ENCODE results near the gene RTP3.

Gene RTP3

GRCh38 chr3:46468753-46469600 lies 28.8 kb upstream of the RTP3 start:
- no peak overlapping the region for H3K9ac ChIP-seq (ENCODE audit: low read depth in 1 of 2, low read length in 2 of 2)
- no peaks in the 10 kb centered on the region for H3K36me3 ChIP-seq (ENCODE audit: control insufficient read depth in 1 of 2, insufficient read depth in 2 of 2, low read length in 2 of 2)
- H3K4me1 ChIP-seq (ENCODE audit: control insufficient read depth in 1 of 2, insufficient read depth in 2 of 2, low read length in 2 of 2): no peaks in the 10 kb centered on the region

GRCh38 chr3:46469680-46470357 lies 28.0 kb upstream of the RTP3 start:
- no peaks in the 10 kb centered on the region for H3K4me1 ChIP-seq (ENCODE audit: control insufficient read depth in 1 of 2, insufficient read depth in 2 of 2, low read length in 2 of 2)
- no peak overlapping the region for H3K9ac ChIP-seq (ENCODE audit: low read depth in 1 of 2, low read length in 2 of 2)
- peaks cover 0 to 2% of the 10 kb centered on the region in 2 donors for H3K9me3 ChIP-seq (ENCODE audit: control insufficient read depth in 1 of 2, low read length in 2 of 2)
- no peak overlapping the region for H3K4me3 ChIP-seq (ENCODE audit: low read depth in 1 of 2, low read length in 2 of 2)
- peaks cover 6 to 8% of the 10 kb centered on the region in 2 donors for H3K27me3 ChIP-seq (ENCODE audit: control insufficient read depth in 1 of 2, insufficient read depth in 2 of 2, low read length in 2 of 2)
- no peaks in the 10 kb centered on the region for H3K36me3 ChIP-seq (ENCODE audit: control insufficient read depth in 1 of 2, insufficient read depth in 2 of 2, low read length in 2 of 2)
- H3K27ac ChIP-seq (ENCODE audit: low read depth, low read length): no peak overlapping the region

More at GRCh38 chr3:46468753-46469600, 28.8 kb upstream of the RTP3 start:
- no peak overlapping the region for H3K27ac ChIP-seq (ENCODE audit: low read depth, low read length)
- H3K27me3 ChIP-seq (ENCODE audit: control insufficient read depth in 1 of 2, insufficient read depth in 2 of 2, low read length in 2 of 2): peaks cover 12 to 15% of the 10 kb centered on the region in 2 donors
- H3K9me3 ChIP-seq (ENCODE audit: control insufficient read depth in 1 of 2, low read length in 2 of 2): no peaks in the 10 kb centered on the region
- no peak overlapping the region for H3K4me3 ChIP-seq (ENCODE audit: low read depth in 1 of 2, low read length in 2 of 2)

DNA sequence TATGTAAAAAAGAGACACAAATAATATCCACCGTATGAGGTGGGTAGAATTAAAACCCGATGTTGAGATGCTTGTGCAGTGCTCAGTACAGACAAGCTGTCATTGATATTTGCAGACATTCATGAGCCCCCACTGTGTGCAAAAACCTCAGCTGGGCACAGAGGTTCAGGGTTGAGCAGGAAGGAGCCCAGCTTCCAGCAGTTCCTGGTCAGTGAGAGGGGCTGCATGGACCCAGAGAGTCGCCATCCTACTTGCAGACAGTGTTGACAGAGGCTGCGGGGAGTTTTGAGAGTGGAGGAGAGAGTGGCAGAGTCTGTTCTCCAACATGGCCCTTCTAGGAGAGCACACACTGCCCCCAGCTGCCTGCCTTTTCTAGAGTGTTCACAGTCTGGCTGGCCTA lies 26.9 kb upstream of the RTP3 start:
- H3K9ac ChIP-seq (ENCODE audit: low read depth in 1 of 2, low read length in 2 of 2): no peak overlapping the region
- no peaks in the 10 kb centered on the region for H3K36me3 ChIP-seq (ENCODE audit: control insufficient read depth in 1 of 2, insufficient read depth in 2 of 2, low read length in 2 of 2)
- H3K4me1 ChIP-seq (ENCODE audit: control insufficient read depth in 1 of 2, insufficient read depth in 2 of 2, low read length in 2 of 2): no peaks in the 10 kb centered on the region
- H3K27me3 ChIP-seq (ENCODE audit: control insufficient read depth in 1 of 2, insufficient read depth in 2 of 2, low read length in 2 of 2): peaks cover 0 to 3% of the 10 kb centered on the region in 2 donors
- no peak overlapping the region for H3K4me3 ChIP-seq (ENCODE audit: low read depth in 1 of 2, low read length in 2 of 2)
- H3K27ac ChIP-seq (ENCODE audit: low read depth, low read length): no peak overlapping the region
- H3K9me3 ChIP-seq (ENCODE audit: control insufficient read depth in 1 of 2, low read length in 2 of 2): peaks cover 0 to 3% of the 10 kb centered on the region in 2 donors

- H3K9ac ChIP-seq (ENCODE audit: low read depth in 1 of 2, low read length in 2 of 2): no peak overlapping the region
- no peak overlapping the region for H3K4me3 ChIP-seq (ENCODE audit: low read depth in 1 of 2, low read length in 2 of 2)
- no peaks in the 10 kb centered on the region for H3K36me3 ChIP-seq (ENCODE audit: control insufficient read depth in 1 of 2, insufficient read depth in 2 of 2, low read length in 2 of 2)
- H3K27ac ChIP-seq (ENCODE audit: low read depth, low read length): no peak overlapping the region
- peaks cover 0 to 3% of the 10 kb centered on the region in 2 donors for H3K27me3 ChIP-seq (ENCODE audit: control insufficient read depth in 1 of 2, insufficient read depth in 2 of 2, low read length in 2 of 2)
- H3K4me1 ChIP-seq (ENCODE audit: control insufficient read depth in 1 of 2, insufficient read depth in 2 of 2, low read length in 2 of 2): no peaks in the 10 kb centered on the region
- H3K9me3 ChIP-seq (ENCODE audit: control insufficient read depth in 1 of 2, low read length in 2 of 2): peaks cover 0 to 3% of the 10 kb centered on the region in 2 donors
Observed at GRCh38 chr3:46471371-46471914, 26.3 kb upstream of the RTP3 start.

DNA sequence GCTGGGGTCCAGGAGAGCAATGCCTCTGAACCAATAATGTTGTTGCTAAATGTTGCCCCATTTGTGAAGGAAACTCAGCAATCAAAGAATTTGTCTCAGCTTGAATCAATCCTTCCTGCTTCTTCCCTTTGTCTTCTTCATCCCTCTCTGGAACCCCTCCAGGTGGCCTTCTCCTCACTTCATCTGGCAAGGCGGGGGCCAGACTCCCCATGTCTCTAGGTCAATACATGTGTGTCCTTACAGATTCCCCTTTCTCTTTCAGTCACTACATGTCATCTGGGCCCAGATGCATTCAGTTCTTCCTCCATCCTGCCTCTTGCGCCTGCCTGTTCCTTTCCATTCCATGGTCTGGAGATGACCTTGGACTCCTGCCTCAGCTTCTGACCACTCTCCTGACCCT lies 25.0 kb upstream of the RTP3 start:
- no peak overlapping the region for H3K9ac ChIP-seq (ENCODE audit: low read depth in 1 of 2, low read length in 2 of 2)
- no peak overlapping the region for H3K4me3 ChIP-seq (ENCODE audit: low read depth in 1 of 2, low read length in 2 of 2)
- no peaks in the 10 kb centered on the region for H3K4me1 ChIP-seq (ENCODE audit: control insufficient read depth in 1 of 2, insufficient read depth in 2 of 2, low read length in 2 of 2)
- peaks cover 0 to 3% of the 10 kb centered on the region in 2 donors for H3K9me3 ChIP-seq (ENCODE audit: control insufficient read depth in 1 of 2, low read length in 2 of 2)
- H3K36me3 ChIP-seq (ENCODE audit: control insufficient read depth in 1 of 2, insufficient read depth in 2 of 2, low read length in 2 of 2): no peaks in the 10 kb centered on the region
- no peak overlapping the region for H3K27ac ChIP-seq (ENCODE audit: low read depth, low read length)
- no peaks in the 10 kb centered on the region for H3K27me3 ChIP-seq (ENCODE audit: control insufficient read depth in 1 of 2, insufficient read depth in 2 of 2, low read length in 2 of 2)

GRCh38 chr3:46477145-46477544 lies 20.6 kb upstream of the RTP3 start:
- Histone ChIP-seq H3K9ac (ENCODE audit: low read depth in 1 of 2, low read length in 2 of 2) (no peak overlapping the region), H3K36me3 (ENCODE audit: control insufficient read depth in 1 of 2, insufficient read depth in 2 of 2, low read length in 2 of 2) (no peaks in the 10 kb centered on the region), H3K9me3 (ENCODE audit: control insufficient read depth in 1 of 2, low read length in 2 of 2) (peaks cover 0 to 3% of the 10 kb centered on the region in 2 donors), H3K4me3 (ENCODE audit: low read depth in 1 of 2, low read length in 2 of 2) (no peak overlapping the region), H3K27ac (ENCODE audit: low read depth, low read length) (no peak overlapping the region), H3K4me1 (ENCODE audit: control insufficient read depth in 1 of 2, insufficient read depth in 2 of 2, low read length in 2 of 2) (no peaks in the 10 kb centered on the region), H3K27me3 (ENCODE audit: control insufficient read depth in 1 of 2, insufficient read depth in 2 of 2, low read length in 2 of 2) (no peaks in the 10 kb centered on the region)

- H3K9ac ChIP-seq (ENCODE audit: low read depth in 1 of 2, low read length in 2 of 2): no peak overlapping the region
- H3K4me3 ChIP-seq (ENCODE audit: low read depth in 1 of 2, low read length in 2 of 2): no peak overlapping the region
- peaks cover 0 to 3% of the 10 kb centered on the region in 2 donors for H3K9me3 ChIP-seq (ENCODE audit: control insufficient read depth in 1 of 2, low read length in 2 of 2)
- no peaks in the 10 kb centered on the region for H3K27me3 ChIP-seq (ENCODE audit: control insufficient read depth in 1 of 2, insufficient read depth in 2 of 2, low read length in 2 of 2)
- H3K36me3 ChIP-seq (ENCODE audit: control insufficient read depth in 1 of 2, insufficient read depth in 2 of 2, low read length in 2 of 2): no peaks in the 10 kb centered on the region
- H3K4me1 ChIP-seq (ENCODE audit: control insufficient read depth in 1 of 2, insufficient read depth in 2 of 2, low read length in 2 of 2): no peaks in the 10 kb centered on the region
- H3K27ac ChIP-seq (ENCODE audit: low read depth, low read length): no peak overlapping the region
Observed at GRCh38 chr3:46477756-46478155, 20.0 kb upstream of the RTP3 start.

DNA sequence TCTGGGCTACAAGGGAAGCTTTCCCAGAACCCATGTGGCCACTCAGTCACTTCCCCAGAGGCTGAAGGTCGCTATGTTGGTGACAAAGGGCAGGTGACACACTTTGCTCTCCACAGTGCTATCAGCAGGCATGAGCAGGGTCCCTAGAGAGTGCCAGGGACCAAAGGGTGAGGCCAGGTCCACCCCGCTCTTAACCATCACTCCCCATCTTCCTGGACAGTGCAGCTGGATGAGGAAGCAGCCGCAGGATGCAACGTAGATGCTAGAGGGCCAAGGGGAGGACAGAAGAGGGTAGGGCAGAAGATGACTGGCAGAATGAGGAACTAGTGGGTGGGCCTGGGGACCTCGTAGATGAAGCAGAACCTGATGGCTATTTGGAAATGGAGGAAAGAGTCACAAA lies 19.4 kb upstream of the RTP3 start:
- H3K27me3 ChIP-seq (ENCODE audit: control insufficient read depth in 1 of 2, insufficient read depth in 2 of 2, low read length in 2 of 2): no peaks in the 10 kb centered on the region
- no peaks in the 10 kb centered on the region for H3K36me3 ChIP-seq (ENCODE audit: control insufficient read depth in 1 of 2, insufficient read depth in 2 of 2, low read length in 2 of 2)
- H3K27ac ChIP-seq (ENCODE audit: low read depth, low read length): no peak overlapping the region
- no peaks in the 10 kb centered on the region for H3K4me1 ChIP-seq (ENCODE audit: control insufficient read depth in 1 of 2, insufficient read depth in 2 of 2, low read length in 2 of 2)
- H3K9ac ChIP-seq (ENCODE audit: low read depth in 1 of 2, low read length in 2 of 2): no peak overlapping the region
- no peak overlapping the region for H3K4me3 ChIP-seq (ENCODE audit: low read depth in 1 of 2, low read length in 2 of 2)
- peaks cover 0 to 3% of the 10 kb centered on the region in 2 donors for H3K9me3 ChIP-seq (ENCODE audit: control insufficient read depth in 1 of 2, low read length in 2 of 2)

DNA sequence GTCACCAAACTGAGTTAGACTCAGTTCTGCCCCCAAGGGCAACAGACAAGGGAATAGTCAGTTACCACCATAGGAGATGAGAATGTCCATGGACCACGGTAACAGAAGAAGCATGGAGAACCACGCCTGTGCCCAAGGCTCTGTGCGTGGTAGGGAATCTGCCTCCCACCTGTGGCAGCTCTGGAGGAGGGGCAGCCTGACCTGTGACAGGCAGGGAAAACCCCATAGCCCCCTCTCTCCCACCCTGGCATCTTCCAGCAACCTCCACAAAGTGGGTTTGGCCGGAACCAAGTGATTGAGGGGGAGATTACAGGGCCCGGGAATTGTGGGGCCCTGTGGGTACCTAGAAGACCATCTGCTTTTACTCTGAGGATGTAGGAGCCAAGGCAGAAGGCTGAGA lies 18.8 kb upstream of the RTP3 start:
- Histone ChIP-seq H3K27ac (ENCODE audit: low read depth, low read length) (no peak overlapping the region), H3K4me1 (ENCODE audit: control insufficient read depth in 1 of 2, insufficient read depth in 2 of 2, low read length in 2 of 2) (no peaks in the 10 kb centered on the region), H3K27me3 (ENCODE audit: control insufficient read depth in 1 of 2, insufficient read depth in 2 of 2, low read length in 2 of 2) (no peaks in the 10 kb centered on the region), H3K9me3 (ENCODE audit: control insufficient read depth in 1 of 2, low read length in 2 of 2) (peaks cover 0 to 3% of the 10 kb centered on the region in 2 donors), H3K9ac (ENCODE audit: low read depth in 1 of 2, low read length in 2 of 2) (no peak overlapping the region), H3K36me3 (ENCODE audit: control insufficient read depth in 1 of 2, insufficient read depth in 2 of 2, low read length in 2 of 2) (no peaks in the 10 kb centered on the region), H3K4me3 (ENCODE audit: low read depth in 1 of 2, low read length in 2 of 2) (no peak overlapping the region)

GRCh38 chr3:46479696-46480095 lies 18.1 kb upstream of the RTP3 start:
- Histone ChIP-seq H3K27ac (ENCODE audit: low read depth, low read length) (no peak overlapping the region), H3K4me1 (ENCODE audit: control insufficient read depth in 1 of 2, insufficient read depth in 2 of 2, low read length in 2 of 2) (peaks cover 0 to 2% of the 10 kb centered on the region in 2 donors), H3K36me3 (ENCODE audit: control insufficient read depth in 1 of 2, insufficient read depth in 2 of 2, low read length in 2 of 2) (no peaks in the 10 kb centered on the region), H3K9me3 (ENCODE audit: control insufficient read depth in 1 of 2, low read length in 2 of 2) (peaks cover 0 to 3% of the 10 kb centered on the region in 2 donors), H3K27me3 (ENCODE audit: control insufficient read depth in 1 of 2, insufficient read depth in 2 of 2, low read length in 2 of 2) (no peaks in the 10 kb centered on the region), H3K4me3 (ENCODE audit: low read depth in 1 of 2, low read length in 2 of 2) (no peak overlapping the region), H3K9ac (ENCODE audit: low read depth in 1 of 2, low read length in 2 of 2) (no peak overlapping the region)
